Fibroblast of lung (primary cell): ENCODE data around the gene CAMKMT. TPM values are rescaled to one million over a fixed set of nuclear protein-coding genes. Genes with fewer than 3 reads are reported as not detected.

Experiments
- DNase-seq, 2 donors: peaks; one replicate each; pipeline versions ENCODE4 v3.0.0 to v3.0.0-alpha.2; 2010; ENCODE audit warnings: low read depth in 2 of 2
- H2AFZ ChIP-seq: 2 replicates; pipeline ENCODE4 v1.5.1; 2012; ENCODE audit warnings: low read length, control low read depth, inconsistent platforms
- H3K27ac ChIP-seq: 2 replicates; pipeline ENCODE4 v1.5.1; 2011; ENCODE audit warnings: low read length, control low read depth; ENCODE audit not compliant: insufficient read depth
- H3K27me3 ChIP-seq: 2 replicates; pipeline ENCODE4 v1.5.1; 2011; ENCODE audit warnings: mild to moderate bottlenecking, low read length; ENCODE audit not compliant: control insufficient read depth, insufficient read depth
- H3K36me3 ChIP-seq: 2 replicates; pipeline ENCODE4 v1.5.1; 2011; ENCODE audit warnings: low read length; ENCODE audit not compliant: control insufficient read depth, insufficient read depth
- H3K4me1 ChIP-seq: 2 replicates; pipeline ENCODE4 v1.5.1; 2011; ENCODE audit warnings: low read length; ENCODE audit not compliant: control insufficient read depth, insufficient read depth; ENCODE audit errors: extremely low read depth
- H3K4me2 ChIP-seq: 2 replicates; pipeline ENCODE4 v1.5.1; 2011; ENCODE audit warnings: low read length, control low read depth; ENCODE audit not compliant: insufficient read depth; ENCODE audit errors: extremely low read depth
- H3K4me3 ChIP-seq, 4 experiments: fragments of 200-600 bp in 1 of 4; sonication (generic) in 1 of 4; replicated peaks in 1 of 4; 2 replicates each; pipeline ENCODE4 v1.5.1; 2011 to 2016; ENCODE audit warnings: low read length in 4 of 4, low read depth in 3 of 4, mild to moderate bottlenecking in 3 of 4, control low read depth in 2 of 4, inconsistent platforms in 1 of 4, mixed read lengths in 1 of 4; ENCODE audit not compliant: insufficient read depth in 1 of 4; ENCODE audit errors: control extremely low read depth in 1 of 4
- H3K79me2 ChIP-seq: 2 replicates; pipeline ENCODE4 v1.5.1; 2012; ENCODE audit warnings: mild to moderate bottlenecking, low read length, inconsistent platforms; ENCODE audit not compliant: control insufficient read depth, insufficient read depth
- H3K9ac ChIP-seq: 2 replicates; pipeline ENCODE4 v1.5.1; 2011; ENCODE audit warnings: mild to moderate bottlenecking, low read length, control low read depth; ENCODE audit not compliant: insufficient read depth
- H3K9me3 ChIP-seq: 2 replicates; pipeline ENCODE4 v1.5.1; 2012; ENCODE audit warnings: low read depth, low read length; ENCODE audit not compliant: control insufficient read depth, insufficient read depth
- H4K20me1 ChIP-seq: 2 replicates; pipeline ENCODE4 v1.5.1; 2011; ENCODE audit warnings: low read length; ENCODE audit not compliant: control insufficient read depth, insufficient read depth; ENCODE audit errors: extremely low read depth
- CTCF ChIP-seq, 2 donors: IDR thresholded peaks in 1 of 2; conservative IDR thresholded peaks in 1 of 2; 1 replicate in 1 of 2; 2 replicates in 1 of 2; pipeline ENCODE4 v1.5.1; 2011 to 2012; ENCODE audit warnings: low read length in 2 of 2, control low read depth in 1 of 2, inconsistent platforms in 1 of 2, low read depth in 1 of 2, mild to moderate bottlenecking in 1 of 2
- EZH2 ChIP-seq: IDR thresholded peaks from 2 replicates; pipeline ENCODE4 v1.5.1; 2012; ENCODE audit warnings: low read length, control low read depth, mild to moderate bottlenecking; ENCODE audit errors: missing control alignments
- polyA plus RNA-seq, 2 donors: library from polyadenylated mRNA; depleted of rRNA in 1 of 2; stranded (reverse) in 1 of 2; unstranded in 1 of 2; fragments of >200 nt; gene quantifications; 2 replicates each; pipeline ENCODE4 v1.2.1, GENCODE V29; 2011 to 2012; ENCODE audit warnings: missing spikeins in 1 of 2
- total RNA-seq: library from RNA; depleted of rRNA; stranded (reverse); fragments of >200 nt; gene quantifications from 2 replicates; pipeline ENCODE4 v1.2.1, GENCODE V29; 2014

Gene CAMKMT
- total and polyA plus RNA-seq, 2 donors (not counting 1 experiment from before 2014, with no cell fraction given), result 7.9 to 11.6 TPM

- no peak overlapping the region for H3K9ac ChIP-seq
- no peak overlapping the region for H3K4me2 ChIP-seq
- H4K20me1 ChIP-seq, result no peaks in the 10 kb centered on the region
- H3K4me3 ChIP-seq, result no peak overlapping the region
- no peaks in the 10 kb centered on the region for H3K4me1 ChIP-seq
- no peak for DNase-seq
- no peaks in the 10 kb centered on the region for H3K36me3 ChIP-seq
- H3K27ac ChIP-seq, result no peak overlapping the region
- H3K27me3 ChIP-seq, result peaks cover 68% of the 10 kb centered on the region
- TF ChIP-seq EZH2 (peak; percentile 0), CTCF (conservative IDR thresholded peaks at IDR 0.05 in 1 of 2, IDR thresholded peaks at IDR 0.05 in 1 of 2; ENCODE audit: low read depth in 1 of 2, low read length in 2 of 2) (no peak)
- H2AFZ ChIP-seq, result no peak overlapping the region
- no peaks in the 10 kb centered on the region for H3K9me3 ChIP-seq
- no peaks in the 10 kb centered on the region for H3K79me2 ChIP-seq
Measured at GRCh38 chr2:44804406-44805265, 442.9 kb downstream of the CAMKMT start.

- H3K79me2 ChIP-seq, result no peaks in the 10 kb centered on the region
- no peak for DNase-seq
- no peak overlapping the region for H3K4me3 ChIP-seq
- H3K9me3 ChIP-seq, result no peaks in the 10 kb centered on the region
- no peaks in the 10 kb centered on the region for H3K36me3 ChIP-seq
- no peaks in the 10 kb centered on the region for H3K4me1 ChIP-seq
- no peak overlapping the region for H3K4me2 ChIP-seq
- no peak overlapping the region for H3K27ac ChIP-seq
- H3K27me3 ChIP-seq, result peaks cover 59% of the 10 kb centered on the region
- TF ChIP-seq CTCF (conservative IDR thresholded peaks at IDR 0.05 in 1 of 2, IDR thresholded peaks at IDR 0.05 in 1 of 2; ENCODE audit: low read depth in 1 of 2, low read length in 2 of 2) (no peak), EZH2 (peak; percentile 43)
- H3K9ac ChIP-seq, result no peak overlapping the region
- no peaks in the 10 kb centered on the region for H4K20me1 ChIP-seq
- H2AFZ ChIP-seq, result no peak overlapping the region
Measured at GRCh38 chr2:44805401-44806235, 443.9 kb downstream of the CAMKMT start.
